CD4-positive, alpha-beta memory T cell (primary cell): Measurements from ENCODE around the gene ANXA3. TPM values are rescaled to one million over a fixed set of nuclear protein-coding genes. Genes with fewer than 3 reads are reported as not detected.
"Not testable (repeated sequence)": the region's sequence is repeated elsewhere in the genome, so short reads cannot be mapped to it uniquely, and the experiment has no call there.

Experiments
- CTCF ChIA-PET: fragments of 350-600 bp; sonication (Branson Sonifier 250); formaldehyde crosslinking; loops from one replicate; lab custom pipeline; 2021; ENCODE audit warnings: inconsistent platforms; ENCODE audit not compliant: partially characterized antibody; lab: Charles Lee
- POLR2A ChIA-PET: fragments of 350-600 bp; sonication (Branson Sonifier 250); formaldehyde crosslinking; loops from one replicate; lab custom pipeline; 2021; ENCODE audit not compliant: partially characterized antibody; lab: Charles Lee
- DNase-seq, 5 donors: peaks; one replicate each; pipeline versions ENCODE4 v3.0.0 to v3.0.0-alpha.2; 2020 to 2022; ENCODE audit warnings: mixed read lengths in 1 of 5
- H3K27ac ChIP-seq: one replicate; pipeline ENCODE4 v1.7.0; 2013; ENCODE audit warnings: low read depth, low read length
- H3K27me3 ChIP-seq: 2 replicates; pipeline ENCODE4 v1.7.0; 2013; ENCODE audit warnings: mild to moderate bottlenecking, low read length, moderate library complexity; ENCODE audit not compliant: insufficient read depth
- H3K36me3 ChIP-seq: 2 replicates; pipeline ENCODE4 v1.7.0; 2013; ENCODE audit warnings: mild to moderate bottlenecking, low read length, moderate library complexity; ENCODE audit not compliant: insufficient read depth
- H3K4me1 ChIP-seq: 2 replicates; pipeline ENCODE4 v1.7.0; 2013; ENCODE audit warnings: mild to moderate bottlenecking, low read length, moderate library complexity; ENCODE audit not compliant: insufficient read depth
- H3K4me3 ChIP-seq, 2 donors: one replicate each; pipeline ENCODE4 v1.7.0; 2013; ENCODE audit warnings: low read length in 2 of 2, mild to moderate bottlenecking in 1 of 2
- H3K9me3 ChIP-seq, 2 donors: one replicate each; pipeline ENCODE4 v1.7.0; 2013; ENCODE audit warnings: low read length in 2 of 2, control low read depth in 1 of 2; ENCODE audit not compliant: control insufficient read depth in 1 of 2
- H3K27ac Mint-ChIP-seq, 7 donors: one replicate each; pipeline ENCODE4 v1.8.0; 2020 to 2021; ENCODE audit warnings: mixed read lengths in 7 of 7, mild to moderate bottlenecking in 6 of 7, inconsistent platforms in 3 of 7, moderate library complexity in 3 of 7
- H3K27me3 Mint-ChIP-seq, 2 donors: one replicate each; pipeline ENCODE4 v1.8.0; 2020 to 2021; ENCODE audit warnings: mixed read lengths in 2 of 2
- H3K36me3 Mint-ChIP-seq, 2 donors: one replicate each; pipeline ENCODE4 v1.8.0; 2020 to 2021; ENCODE audit warnings: mixed read lengths in 2 of 2, inconsistent platforms in 1 of 2, mild to moderate bottlenecking in 1 of 2
- H3K4me1 Mint-ChIP-seq, 4 donors: one replicate each; pipeline ENCODE4 v1.8.0; 2020 to 2021; ENCODE audit warnings: mixed read lengths in 4 of 4, mild to moderate bottlenecking in 1 of 4
- H3K4me3 Mint-ChIP-seq, 8 donors: one replicate each; pipeline ENCODE4 v1.8.0; 2020 to 2021; ENCODE audit warnings: mixed read lengths in 8 of 8, mild to moderate bottlenecking in 7 of 8, moderate library complexity in 6 of 8, inconsistent platforms in 3 of 8
- H3K9me3 Mint-ChIP-seq, 8 donors: one replicate each; pipeline ENCODE4 v1.8.0; 2020 to 2021; ENCODE audit warnings: mixed read lengths in 8 of 8, mild to moderate bottlenecking in 5 of 8, inconsistent platforms in 3 of 8, moderate library complexity in 1 of 8
- intact Hi-C: fragments of 100-400 bp; cut with micrococcal nuclease; formaldehyde crosslinking; loops from one replicate; pipeline ENCODE4 v1.15.1; 2023
- polyA plus RNA-seq, 2 donors: library from polyadenylated mRNA; unstranded; fragments of 300-500 nt; fragmentation: Illumina TruSeq; gene quantifications; one replicate each; pipeline ENCODE4 v1.2.3, GENCODE V29; 2021
- total RNA-seq, 2 experiments: library from RNA; stranded (reverse); gene quantifications; one replicate each; pipeline ENCODE4 v1.2.3, GENCODE V29; 2021

The ANXA3 gene, protein sequence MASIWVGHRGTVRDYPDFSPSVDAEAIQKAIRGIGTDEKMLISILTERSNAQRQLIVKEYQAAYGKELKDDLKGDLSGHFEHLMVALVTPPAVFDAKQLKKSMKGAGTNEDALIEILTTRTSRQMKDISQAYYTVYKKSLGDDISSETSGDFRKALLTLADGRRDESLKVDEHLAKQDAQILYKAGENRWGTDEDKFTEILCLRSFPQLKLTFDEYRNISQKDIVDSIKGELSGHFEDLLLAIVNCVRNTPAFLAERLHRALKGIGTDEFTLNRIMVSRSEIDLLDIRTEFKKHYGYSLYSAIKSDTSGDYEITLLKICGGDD
- not detected for total RNA-seq
- not detected for polyA plus RNA-seq

- H3K4me1 Mint-ChIP-seq = peaks cover 2 to 6% (median 4%) of the 10 kb centered on the region in 4 donors
- peaks cover 32 to 35% of the 10 kb centered on the region in 2 donors for H3K27me3 Mint-ChIP-seq
- H3K27ac Mint-ChIP-seq = peak within 1 kb of the TSS in 1 of 7 donors; percentile 27
- peaks cover 0 to 2% (median 0%) of the 10 kb centered on the region in 8 donors for H3K9me3 Mint-ChIP-seq
- no peaks in the 10 kb centered on the region for H3K4me1 ChIP-seq
- intact Hi-C loops = no loop called here
- no peak within 1 kb of the TSS for H3K27ac ChIP-seq
- peak within 1 kb of the TSS in 7 of 8 donors; percentile 47 to 86 (median 72) for H3K4me3 Mint-ChIP-seq
- no peak within 1 kb of the TSS for H3K4me3 ChIP-seq
- H3K27me3 ChIP-seq = peaks cover 14% of the 10 kb centered on the region
- H3K36me3 Mint-ChIP-seq = no peaks in the 10 kb centered on the region
- no peaks in the 10 kb centered on the region for H3K36me3 ChIP-seq
- ChIA-PET POLR2A (no interaction called here), CTCF (no interaction called here)
- no peaks in the 10 kb centered on the region for H3K9me3 ChIP-seq
- no peak for DNase-seq
Measured at GRCh38 chr4:78551420-78552351, at the start of gene ANXA3. ANXA3 (plus strand) TSS chr4:78551770; CDS start chr4:78554474, 2,704 bp downstream.

- H3K4me3 Mint-ChIP-seq, H3K27me3 ChIP-seq, DNase-seq, H3K27me3 Mint-ChIP-seq, H3K4me1 ChIP-seq, H3K27ac Mint-ChIP-seq, H3K36me3 ChIP-seq, H3K4me3 ChIP-seq, H3K27ac ChIP-seq, H3K36me3 Mint-ChIP-seq, H3K9me3 ChIP-seq, intact Hi-C loops, POLR2A ChIA-PET, CTCF ChIA-PET, H3K4me1 Mint-ChIP-seq, H3K9me3 Mint-ChIP-seq: not testable (repeated sequence)
Measured at GRCh38 chr4:78506260-78506659, 45.3 kb upstream of the ANXA3 start.

DNA sequence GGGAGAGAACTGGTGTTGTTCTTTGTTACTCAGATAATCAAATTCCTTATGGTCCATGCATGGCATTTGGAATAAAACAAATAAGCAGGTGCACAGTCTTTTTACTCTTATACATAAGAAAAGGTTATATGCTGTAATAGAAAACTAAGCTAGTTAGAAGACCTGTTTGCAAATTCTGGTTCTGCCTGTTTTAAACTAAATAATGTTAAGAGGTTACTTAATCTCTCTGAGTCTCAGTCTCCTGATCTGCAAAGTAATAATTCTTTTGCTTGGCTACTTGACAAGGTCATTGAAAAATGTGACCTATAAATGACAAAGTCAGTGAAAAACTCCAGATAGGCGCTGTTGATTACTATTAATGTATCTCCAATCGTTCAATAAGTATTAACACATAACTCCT lies 42.5 kb upstream of the ANXA3 start:
- no peak overlapping the region for H3K27ac ChIP-seq
- intact Hi-C loops = no loop called here
- Mint-ChIP-seq H3K27ac (no peak overlapping the region), H3K36me3 (no peaks in the 10 kb centered on the region), H3K27me3 (peaks cover 0 to 2% of the 10 kb centered on the region in 2 donors), H3K4me3 (no peak overlapping the region), H3K4me1 (no peaks in the 10 kb centered on the region), H3K9me3 (peaks cover 0 to 4% (median 0%) of the 10 kb centered on the region in 8 donors)
- no peaks in the 10 kb centered on the region for H3K36me3 ChIP-seq
- H3K9me3 ChIP-seq = no peaks in the 10 kb centered on the region
- no peak overlapping the region for H3K4me3 ChIP-seq
- ChIA-PET CTCF (no interaction called here), POLR2A (no interaction called here)
- no peaks in the 10 kb centered on the region for H3K4me1 ChIP-seq
- no peak for DNase-seq
- no peaks in the 10 kb centered on the region for H3K27me3 ChIP-seq

DNA sequence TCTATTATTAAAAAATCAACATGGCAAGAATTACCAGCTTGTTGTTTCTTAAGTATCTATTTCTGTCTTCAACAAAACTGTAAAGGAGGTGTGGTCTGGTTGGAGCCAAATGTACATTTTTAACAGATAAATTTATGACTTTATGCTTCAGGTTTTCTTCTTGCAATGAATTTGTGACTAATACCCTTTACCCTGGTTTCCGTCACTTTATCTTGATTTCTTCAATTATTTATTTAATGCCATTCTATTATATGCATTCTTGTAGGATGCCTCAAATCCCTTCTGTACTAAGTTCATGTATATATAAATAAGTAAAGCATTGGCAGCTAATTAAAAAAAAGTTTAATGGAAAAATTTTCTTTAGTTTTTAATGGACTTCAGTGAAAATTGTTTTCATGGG lies 41.5 kb upstream of the ANXA3 start:
- no peak for DNase-seq
- Histone ChIP-seq H3K36me3 (no peaks in the 10 kb centered on the region), H3K4me1 (no peaks in the 10 kb centered on the region), H3K27me3 (no peaks in the 10 kb centered on the region), H3K9me3 (no peaks in the 10 kb centered on the region), H3K4me3 (no peak overlapping the region), H3K27ac (no peak overlapping the region)
- no peak overlapping the region for H3K27ac Mint-ChIP-seq
- H3K9me3 Mint-ChIP-seq = peaks cover 0 to 2% (median 0%) of the 10 kb centered on the region in 8 donors
- intact Hi-C loops = no loop called here
- CTCF ChIA-PET = no interaction called here
- H3K4me3 Mint-ChIP-seq = no peak overlapping the region
- H3K36me3 Mint-ChIP-seq = no peaks in the 10 kb centered on the region
- H3K4me1 Mint-ChIP-seq = no peaks in the 10 kb centered on the region
- POLR2A ChIA-PET = no interaction called here
- H3K27me3 Mint-ChIP-seq = peaks cover 0 to 2% of the 10 kb centered on the region in 2 donors

DNA sequence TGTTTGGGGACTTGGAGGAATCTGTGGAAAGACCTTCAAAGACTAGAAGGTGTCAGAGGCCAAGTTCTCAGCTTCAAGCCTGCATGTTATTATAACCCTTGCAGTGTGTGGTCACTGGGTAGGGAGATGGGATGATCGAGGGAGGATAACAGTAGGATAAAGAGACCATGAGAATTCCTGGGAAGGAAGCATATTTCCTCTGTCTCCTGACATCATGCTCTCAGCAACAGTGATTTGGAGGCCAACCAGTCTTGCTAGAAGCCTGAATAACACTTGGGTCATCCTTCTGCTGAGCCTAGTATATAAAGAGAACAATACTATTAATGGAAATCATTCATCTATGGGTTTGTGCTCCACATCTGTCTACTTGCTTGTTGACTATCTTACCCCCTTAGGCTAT lies 40.9 kb upstream of the ANXA3 start:
- no peaks in the 10 kb centered on the region for H3K4me1 ChIP-seq
- H3K27ac Mint-ChIP-seq = no peak overlapping the region
- no peaks in the 10 kb centered on the region for H3K36me3 Mint-ChIP-seq
- H3K4me3 ChIP-seq = no peak overlapping the region
- no peaks in the 10 kb centered on the region for H3K9me3 ChIP-seq
- CTCF ChIA-PET = no interaction called here
- H3K4me3 Mint-ChIP-seq = no peak overlapping the region
- no peaks in the 10 kb centered on the region for H3K27me3 ChIP-seq
- H3K4me1 Mint-ChIP-seq = no peaks in the 10 kb centered on the region
- no peak overlapping the region for H3K27ac ChIP-seq
- no peak for DNase-seq
- no peaks in the 10 kb centered on the region for H3K27me3 Mint-ChIP-seq
- H3K9me3 Mint-ChIP-seq = peaks cover 0 to 2% (median 0%) of the 10 kb centered on the region in 8 donors
- POLR2A ChIA-PET = no interaction called here
- intact Hi-C loops = no loop called here
- no peaks in the 10 kb centered on the region for H3K36me3 ChIP-seq

DNA sequence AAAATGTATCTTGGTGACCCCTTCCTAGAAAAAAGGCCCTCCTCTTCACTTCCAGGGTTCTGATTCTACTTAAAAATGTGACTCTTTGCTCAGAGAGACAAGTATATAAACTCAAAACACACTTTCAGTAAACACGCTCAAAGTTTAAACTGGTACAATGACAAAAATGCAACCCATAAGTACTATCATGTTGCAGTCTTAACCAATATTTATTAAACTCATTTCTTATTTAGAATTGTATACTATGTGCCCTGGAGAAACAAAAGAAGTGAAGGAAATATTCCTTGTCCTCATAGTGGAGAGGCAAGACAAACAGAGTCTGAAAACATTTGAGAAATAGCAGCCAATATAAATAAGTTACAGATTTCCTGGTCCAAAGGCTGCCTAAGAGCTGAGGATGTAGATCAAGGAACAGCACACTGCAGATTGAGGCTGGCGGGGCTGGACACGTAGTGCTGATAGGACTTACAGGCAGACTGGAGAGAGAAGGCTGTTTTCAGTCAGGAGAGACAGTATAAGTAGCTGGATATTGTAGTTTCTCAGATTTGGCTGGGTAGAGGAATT lies 39.1 kb upstream of the ANXA3 start:
- Histone ChIP-seq H3K27me3 (no peaks in the 10 kb centered on the region), H3K36me3 (no peaks in the 10 kb centered on the region), H3K4me1 (no peaks in the 10 kb centered on the region), H3K9me3 (no peaks in the 10 kb centered on the region), H3K27ac (no peak overlapping the region), H3K4me3 (no peak overlapping the region)
- POLR2A ChIA-PET = no interaction called here
- Mint-ChIP-seq H3K36me3 (no peaks in the 10 kb centered on the region), H3K27ac (no peak overlapping the region), H3K4me3 (no peak overlapping the region), H3K9me3 (no peaks in the 10 kb centered on the region), H3K27me3 (no peaks in the 10 kb centered on the region), H3K4me1 (no peaks in the 10 kb centered on the region)
- no peak for DNase-seq
- CTCF ChIA-PET = no interaction called here
- intact Hi-C loops = no loop called here

DNA sequence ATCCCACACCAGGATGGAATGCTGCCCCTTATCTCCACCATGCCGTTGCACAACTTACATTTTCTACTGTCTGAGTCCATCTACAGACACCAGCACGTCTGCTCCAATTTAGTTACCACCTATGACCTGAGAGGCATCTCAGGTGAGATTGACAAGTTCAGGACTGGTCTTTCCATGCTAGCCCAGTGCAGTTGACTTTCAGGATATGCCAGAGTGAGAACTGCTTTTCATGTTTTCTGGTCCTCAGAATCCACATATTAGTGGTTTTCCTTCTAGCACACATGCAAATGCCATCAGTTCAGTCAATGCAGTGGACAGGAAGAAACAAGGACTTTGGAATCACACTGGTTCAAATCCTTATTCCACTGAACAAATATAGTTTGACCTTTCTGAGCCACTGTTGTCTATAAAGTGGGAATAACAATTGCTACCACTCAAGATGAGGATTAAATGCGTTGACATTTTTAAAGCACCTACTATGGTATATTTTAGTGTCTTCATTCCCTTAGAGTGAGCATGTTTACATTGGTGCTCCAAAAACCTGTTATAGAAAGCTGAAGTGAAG lies 38.1 kb upstream of the ANXA3 start:
- Histone ChIP-seq H3K27me3 (no peaks in the 10 kb centered on the region), H3K36me3 (no peaks in the 10 kb centered on the region), H3K9me3 (no peaks in the 10 kb centered on the region), H3K4me3 (no peak overlapping the region), H3K4me1 (no peaks in the 10 kb centered on the region), H3K27ac (no peak overlapping the region)
- H3K27ac Mint-ChIP-seq = no peak overlapping the region
- POLR2A ChIA-PET = no interaction called here
- no peaks in the 10 kb centered on the region for H3K36me3 Mint-ChIP-seq
- no peaks in the 10 kb centered on the region for H3K4me1 Mint-ChIP-seq
- H3K9me3 Mint-ChIP-seq = no peaks in the 10 kb centered on the region
- DNase-seq = no peak
- no peaks in the 10 kb centered on the region for H3K27me3 Mint-ChIP-seq
- intact Hi-C loops = no loop called here
- no peak overlapping the region for H3K4me3 Mint-ChIP-seq
- CTCF ChIA-PET = no interaction called here
